HepG2 (cell line): ENCODE data around the gene FLAD1.
"Not testable (repeated sequence)": the region's sequence is repeated elsewhere in the genome, so short reads cannot be mapped to it uniquely, and the experiment has no call there.

ENCODE experiments used
- ATRX ChIP-seq: sonication (generic); formaldehyde crosslinking; IDR thresholded peaks from 2 replicates; pipeline ENCODE4 v1.4.0; 2020; ENCODE audit warnings: missing genetic modification reagents, borderline replicate concordance
- JUN ChIP-seq: sonication (generic); formaldehyde crosslinking; IDR thresholded peaks from 2 replicates; pipeline ENCODE4 v1.4.0; 2020; ENCODE audit warnings: mild to moderate bottlenecking, missing genetic modification reagents
- MYNN ChIP-seq: sonication (generic); formaldehyde crosslinking; IDR thresholded peaks from 2 replicates; pipeline ENCODE4 v1.4.0; 2020; ENCODE audit warnings: mild to moderate bottlenecking, low read depth, missing genetic modification reagents
- RBFOX2 ChIP-seq: fragments of 200-400 bp; formaldehyde crosslinking; IDR thresholded peaks from 2 replicates; pipeline ENCODE4 v1.6.1; 2017; ENCODE audit warnings: low read depth, mild to moderate bottlenecking, low read length
- SP1 ChIP-seq, 2 experiments: fragments of 450-650 bp in 1 of 2; sonication (generic) in 1 of 2; formaldehyde crosslinking in 1 of 2; IDR thresholded peaks; 2 replicates each; pipeline versions ENCODE4 v1.4.0 to v1.6.1; 2016 to 2020; ENCODE audit warnings: missing genetic modification reagents in 1 of 2
- TF ChIP-seq, protein P1 (sequence below): IDR thresholded peaks from 2 replicates; pipeline ENCODE4 v1.6.1; 2016; ENCODE audit warnings: missing compliant biosample characterization, missing genetic modification reagents, borderline replicate concordance
- TF ChIP-seq, protein P2 (sequence below): sonication (generic); formaldehyde crosslinking; conservative IDR thresholded peaks from 2 replicates; pipeline ENCODE4 v1.4.0; 2020; ENCODE audit warnings: missing genetic modification reagents
- TF ChIP-seq, protein P3 (sequence below): sonication (generic); formaldehyde crosslinking; IDR thresholded peaks from 2 replicates; pipeline ENCODE4 v1.5.0; 2020; ENCODE audit warnings: mild to moderate bottlenecking, missing genetic modification reagents, moderate library complexity
- TF ChIP-seq, protein P4 (sequence below): fragments of 450-650 bp; IDR thresholded peaks from 2 replicates; pipeline ENCODE4 v1.6.1; 2017; ENCODE audit warnings: mild to moderate bottlenecking

DNA sequence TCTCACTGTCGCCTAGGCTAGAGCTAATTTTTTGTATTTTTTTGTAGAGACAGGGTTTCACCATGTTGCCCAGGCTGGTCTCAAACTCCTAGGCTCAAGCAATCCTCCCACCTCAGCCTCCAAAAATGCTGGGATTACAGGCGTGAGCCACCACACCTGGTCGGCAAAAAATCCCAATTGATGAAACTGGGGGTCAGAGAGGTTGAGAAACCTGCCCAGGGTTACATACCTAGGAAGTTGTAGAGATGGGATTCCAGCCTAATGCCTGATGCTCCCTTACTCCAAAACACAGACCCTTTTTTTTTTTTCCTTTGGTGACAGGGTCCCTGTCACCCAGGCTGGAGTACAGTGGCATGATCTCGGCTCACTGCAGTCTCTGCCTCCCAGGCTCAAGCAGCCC, 3.6 kb downstream of the FLAD1 start:
- TF ChIP-seq RBFOX2; MYNN (CRISPR knock-in tag); JUN (CRISPR knock-in tag); SP1 (IDR thresholded peaks at IDR 0.05); SP1 (CRISPR knock-in tag; IDR thresholded peaks at IDR 0.05); ATRX: not testable (repeated sequence)
- TF ChIP-seq, protein P1, sequence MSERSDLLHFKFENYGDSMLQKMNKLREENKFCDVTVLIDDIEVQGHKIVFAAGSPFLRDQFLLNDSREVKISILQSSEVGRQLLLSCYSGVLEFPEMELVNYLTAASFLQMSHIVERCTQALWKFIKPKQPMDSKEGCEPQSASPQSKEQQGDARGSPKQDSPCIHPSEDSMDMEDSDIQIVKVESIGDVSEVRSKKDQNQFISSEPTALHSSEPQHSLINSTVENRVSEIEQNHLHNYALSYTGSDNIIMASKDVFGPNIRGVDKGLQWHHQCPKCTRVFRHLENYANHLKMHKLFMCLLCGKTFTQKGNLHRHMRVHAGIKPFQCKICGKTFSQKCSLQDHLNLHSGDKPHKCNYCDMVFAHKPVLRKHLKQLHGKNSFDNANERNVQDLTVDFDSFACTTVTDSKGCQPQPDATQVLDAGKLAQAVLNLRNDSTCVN (CRISPR knock-in tag), result not testable (repeated sequence)
- TF ChIP-seq, protein P2, sequence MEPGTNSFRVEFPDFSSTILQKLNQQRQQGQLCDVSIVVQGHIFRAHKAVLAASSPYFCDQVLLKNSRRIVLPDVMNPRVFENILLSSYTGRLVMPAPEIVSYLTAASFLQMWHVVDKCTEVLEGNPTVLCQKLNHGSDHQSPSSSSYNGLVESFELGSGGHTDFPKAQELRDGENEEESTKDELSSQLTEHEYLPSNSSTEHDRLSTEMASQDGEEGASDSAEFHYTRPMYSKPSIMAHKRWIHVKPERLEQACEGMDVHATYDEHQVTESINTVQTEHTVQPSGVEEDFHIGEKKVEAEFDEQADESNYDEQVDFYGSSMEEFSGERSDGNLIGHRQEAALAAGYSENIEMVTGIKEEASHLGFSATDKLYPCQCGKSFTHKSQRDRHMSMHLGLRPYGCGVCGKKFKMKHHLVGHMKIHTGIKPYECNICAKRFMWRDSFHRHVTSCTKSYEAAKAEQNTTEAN (CRISPR knock-in tag), result not testable (repeated sequence)
- TF ChIP-seq, protein P3, sequence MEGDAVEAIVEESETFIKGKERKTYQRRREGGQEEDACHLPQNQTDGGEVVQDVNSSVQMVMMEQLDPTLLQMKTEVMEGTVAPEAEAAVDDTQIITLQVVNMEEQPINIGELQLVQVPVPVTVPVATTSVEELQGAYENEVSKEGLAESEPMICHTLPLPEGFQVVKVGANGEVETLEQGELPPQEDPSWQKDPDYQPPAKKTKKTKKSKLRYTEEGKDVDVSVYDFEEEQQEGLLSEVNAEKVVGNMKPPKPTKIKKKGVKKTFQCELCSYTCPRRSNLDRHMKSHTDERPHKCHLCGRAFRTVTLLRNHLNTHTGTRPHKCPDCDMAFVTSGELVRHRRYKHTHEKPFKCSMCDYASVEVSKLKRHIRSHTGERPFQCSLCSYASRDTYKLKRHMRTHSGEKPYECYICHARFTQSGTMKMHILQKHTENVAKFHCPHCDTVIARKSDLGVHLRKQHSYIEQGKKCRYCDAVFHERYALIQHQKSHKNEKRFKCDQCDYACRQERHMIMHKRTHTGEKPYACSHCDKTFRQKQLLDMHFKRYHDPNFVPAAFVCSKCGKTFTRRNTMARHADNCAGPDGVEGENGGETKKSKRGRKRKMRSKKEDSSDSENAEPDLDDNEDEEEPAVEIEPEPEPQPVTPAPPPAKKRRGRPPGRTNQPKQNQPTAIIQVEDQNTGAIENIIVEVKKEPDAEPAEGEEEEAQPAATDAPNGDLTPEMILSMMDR (CRISPR knock-in tag), result not testable (repeated sequence)
- TF ChIP-seq, protein P4, sequence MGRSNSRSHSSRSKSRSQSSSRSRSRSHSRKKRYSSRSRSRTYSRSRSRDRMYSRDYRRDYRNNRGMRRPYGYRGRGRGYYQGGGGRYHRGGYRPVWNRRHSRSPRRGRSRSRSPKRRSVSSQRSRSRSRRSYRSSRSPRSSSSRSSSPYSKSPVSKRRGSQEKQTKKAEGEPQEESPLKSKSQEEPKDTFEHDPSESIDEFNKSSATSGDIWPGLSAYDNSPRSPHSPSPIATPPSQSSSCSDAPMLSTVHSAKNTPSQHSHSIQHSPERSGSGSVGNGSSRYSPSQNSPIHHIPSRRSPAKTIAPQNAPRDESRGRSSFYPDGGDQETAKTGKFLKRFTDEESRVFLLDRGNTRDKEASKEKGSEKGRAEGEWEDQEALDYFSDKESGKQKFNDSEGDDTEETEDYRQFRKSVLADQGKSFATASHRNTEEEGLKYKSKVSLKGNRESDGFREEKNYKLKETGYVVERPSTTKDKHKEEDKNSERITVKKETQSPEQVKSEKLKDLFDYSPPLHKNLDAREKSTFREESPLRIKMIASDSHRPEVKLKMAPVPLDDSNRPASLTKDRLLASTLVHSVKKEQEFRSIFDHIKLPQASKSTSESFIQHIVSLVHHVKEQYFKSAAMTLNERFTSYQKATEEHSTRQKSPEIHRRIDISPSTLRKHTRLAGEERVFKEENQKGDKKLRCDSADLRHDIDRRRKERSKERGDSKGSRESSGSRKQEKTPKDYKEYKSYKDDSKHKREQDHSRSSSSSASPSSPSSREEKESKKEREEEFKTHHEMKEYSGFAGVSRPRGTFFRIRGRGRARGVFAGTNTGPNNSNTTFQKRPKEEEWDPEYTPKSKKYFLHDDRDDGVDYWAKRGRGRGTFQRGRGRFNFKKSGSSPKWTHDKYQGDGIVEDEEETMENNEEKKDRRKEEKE, result not testable (repeated sequence)
